A549 (cell line): Measurements from ENCODE around the gene NRAP. TPM values are rescaled to one million over a fixed set of nuclear protein-coding genes. Genes with fewer than 3 reads are reported as not detected.

Experiments
- ATAC-seq, 2 experiments: fragments of 200-7000 bp in 1 of 2; fragments of >200 bp in 1 of 2; cut with Nextera tagmentation in 1 of 2; cut with Tn5 transposase in 1 of 2; 3 replicates each; pipeline versions ENCODE4 v1.8.0 to v1.9.1; 2018 to 2020; ENCODE audit warnings: mild to moderate bottlenecking in 1 of 2, moderate library complexity in 1 of 2
- CTCF ChIA-PET: fragments of 300-600 bp; sonication (Branson Sonifier 250); formaldehyde crosslinking; extraction: SDS; loops from one replicate; lab custom pipeline; 2021; ENCODE audit warnings: antibody characterized with exemption, inconsistent platforms; lab: Yijun Ruan, JAX
- POLR2A ChIA-PET: fragments of 350-600 bp; formaldehyde crosslinking; extraction: SDS; loops from one replicate; lab custom pipeline; 2021; ENCODE audit warnings: antibody characterized with exemption, inconsistent platforms; lab: Yijun Ruan, JAX
- DNase-seq, 2 experiments: peaks; one replicate each; pipeline versions ENCODE4 v3.0.0 to v3.0.0-alpha.2; 2011 to 2016; ENCODE audit warnings: low read depth in 1 of 2, low spot score in 1 of 2
- FAIRE-seq: peaks from 2 replicates; lab custom pipeline; 2011; peaks lifted over from hg19 to GRCh38; lab: Jason Lieb, UNC
- H3K27ac ChIP-seq, 2 experiments: fragments of >200 bp; sonication (Bioruptor Twin); formaldehyde crosslinking; 3 replicates each; pipeline ENCODE4 v1.5.1; 2016 to 2017
- H3K4me1 ChIP-seq: fragments of >200 bp; sonication (Bioruptor Twin); formaldehyde crosslinking; 3 replicates; pipeline ENCODE4 v1.6.1; 2016
- H3K4me2 ChIP-seq: fragments of >200 bp; sonication (Bioruptor Twin); formaldehyde crosslinking; 3 replicates; pipeline ENCODE4 v1.6.1; 2016
- H3K4me3 ChIP-seq: fragments of >200 bp; sonication (Bioruptor Twin); formaldehyde crosslinking; 3 replicates; pipeline ENCODE4 v1.5.1; 2016
- H3K9me3 ChIP-seq: fragments of >200 bp; sonication (Bioruptor Twin); formaldehyde crosslinking; 3 replicates; pipeline ENCODE4 v1.6.1; 2016
- ATOH8 ChIP-seq: fragments of 250-450 bp; sonication (Bioruptor Pico); IDR thresholded peaks from 2 replicates; pipeline ENCODE4 v1.5.0; 2020; ENCODE audit warnings: low read depth, mild to moderate bottlenecking, moderate library complexity
- CBX8 ChIP-seq: fragments of 200-600 bp; sonication (generic); IDR thresholded peaks from 2 replicates; pipeline ENCODE4 v1.6.1; 2016
- CEBPB ChIP-seq, 2 experiments: fragments of >200 bp in 1 of 2; sonication (Bioruptor Twin) in 1 of 2; formaldehyde crosslinking in 1 of 2; IDR thresholded peaks; 2 replicates each; pipeline ENCODE4 v1.6.1; 2012 to 2016
- EHMT2 ChIP-seq: fragments of 200-600 bp; sonication (generic); IDR thresholded peaks from 2 replicates; pipeline ENCODE4 v1.6.1; 2016; ENCODE audit warnings: antibody characterized with exemption, low read depth, mild to moderate bottlenecking, moderate library complexity
- EP300 ChIP-seq, 2 experiments: fragments of >200 bp; sonication (Bioruptor Twin); formaldehyde crosslinking; IDR thresholded peaks; 2 replicates in 1 of 2; 3 replicates in 1 of 2; pipeline ENCODE4 v1.6.1; 2016 to 2017
- FOSB ChIP-seq: fragments of 250-450 bp; sonication (Bioruptor Pico); IDR thresholded peaks from 2 replicates; pipeline ENCODE4 v1.5.0; 2020; ENCODE audit warnings: mild to moderate bottlenecking, moderate library complexity
- FOSL2 ChIP-seq, 2 experiments: fragments of 450-650 bp in 1 of 2; fragments of >200 bp in 1 of 2; sonication (Bioruptor Twin) in 1 of 2; formaldehyde crosslinking; IDR thresholded peaks; 2 replicates each; pipeline versions ENCODE4 v1.5.0 to v1.6.1; 2016 to 2020; ENCODE audit warnings: mild to moderate bottlenecking in 1 of 2, moderate library complexity in 1 of 2
- HEYL ChIP-seq: fragments of 250-450 bp; sonication (Bioruptor Pico); IDR thresholded peaks from 2 replicates; pipeline ENCODE4 v1.8.0; 2021; ENCODE audit warnings: mild to moderate bottlenecking, moderate library complexity
- HOXB13 ChIP-seq: fragments of 250-450 bp; sonication (Bioruptor Pico); IDR thresholded peaks from 2 replicates; pipeline ENCODE4 v1.5.0; 2020; ENCODE audit warnings: low read depth, mild to moderate bottlenecking, moderate library complexity
- HOXB5 ChIP-seq: fragments of 250-450 bp; sonication (Bioruptor Pico); IDR thresholded peaks from 2 replicates; pipeline ENCODE4 v1.5.0; 2020; ENCODE audit warnings: mild to moderate bottlenecking, moderate library complexity
- JUN ChIP-seq, 2 experiments: fragments of >200 bp; sonication (Bioruptor Twin); formaldehyde crosslinking; IDR thresholded peaks; 2 replicates in 1 of 2; 3 replicates in 1 of 2; pipeline ENCODE4 v1.6.1; 2016 to 2017
- JUNB ChIP-seq: fragments of >200 bp; sonication (Bioruptor Twin); formaldehyde crosslinking; IDR thresholded peaks from 2 replicates; pipeline ENCODE4 v1.6.1; 2016
- KDM5A ChIP-seq: fragments of 200-600 bp; sonication (generic); IDR thresholded peaks from 2 replicates; pipeline ENCODE4 v1.6.1; 2016; ENCODE audit warnings: antibody characterized with exemption, mild to moderate bottlenecking
- MAFK ChIP-seq: fragments of 450-650 bp; IDR thresholded peaks from 2 replicates; pipeline ENCODE4 v1.6.1; 2014; ENCODE audit not compliant: partially characterized antibody
- NFE2L2 ChIP-seq: fragments of 150-350 bp; conservative IDR thresholded peaks from 2 replicates; pipeline ENCODE4 v1.6.1; 2014; ENCODE audit warnings: low read length
- NR3C1 ChIP-seq: fragments of >200 bp; sonication (Bioruptor Twin); formaldehyde crosslinking; IDR thresholded peaks from 3 replicates; pipeline ENCODE4 v1.6.1; 2017
- PHF8 ChIP-seq: fragments of 200-600 bp; sonication (generic); IDR thresholded peaks from 2 replicates; pipeline ENCODE4 v1.6.1; 2016; ENCODE audit warnings: low read depth, mild to moderate bottlenecking, antibody characterized with exemption, moderate library complexity, borderline replicate concordance
- POLR2A ChIP-seq: IDR thresholded peaks from 2 replicates; pipeline ENCODE4 v1.6.1; 2012; ENCODE audit warnings: mild to moderate bottlenecking, low read length
- POLR2AphosphoS2 ChIP-seq: conservative IDR thresholded peaks from 2 replicates; pipeline ENCODE4 v1.6.1; 2012; ENCODE audit warnings: low read length, improper control_type of control experiment, inconsistent platforms
- RARB ChIP-seq: fragments of 250-450 bp; sonication (Bioruptor Pico); IDR thresholded peaks from 2 replicates; pipeline ENCODE4 v1.8.0; 2021; ENCODE audit warnings: mild to moderate bottlenecking, moderate library complexity
- RCOR1 ChIP-seq: fragments of 150-350 bp; IDR thresholded peaks from 2 replicates; pipeline ENCODE4 v1.6.1; 2014; ENCODE audit warnings: antibody characterized with exemption, low read length, low read depth
- TFCP2L1 ChIP-seq: fragments of 250-450 bp; sonication (Bioruptor Pico); IDR thresholded peaks from 2 replicates; pipeline ENCODE4 v1.5.0; 2021; ENCODE audit warnings: mild to moderate bottlenecking
- ZFP36 ChIP-seq: fragments of 450-650 bp; IDR thresholded peaks from 2 replicates; pipeline ENCODE4 v1.6.1; 2014; ENCODE audit warnings: borderline replicate concordance; ENCODE audit not compliant: partially characterized antibody
- ZNF302 ChIP-seq: fragments of 250-450 bp; sonication (Bioruptor Pico); IDR thresholded peaks from 2 replicates; pipeline ENCODE4 v1.9.0; 2021; ENCODE audit warnings: inconsistent platforms, mild to moderate bottlenecking, moderate library complexity
- ZSCAN20 ChIP-seq: fragments of 250-450 bp; sonication (Bioruptor Pico); IDR thresholded peaks from 2 replicates; pipeline ENCODE4 v1.8.0; 2022; ENCODE audit warnings: mild to moderate bottlenecking, moderate library complexity
- WGBS: methylation state at CpG from one replicate; pipeline ENCODE4 v1.1.6; 2017; ENCODE audit errors: missing lambda C conversion rate; 5-methylcytosine and 5-hydroxymethylcytosine counted together
- polyA plus RNA-seq, 4 experiments: library from polyadenylated mRNA; depleted of rRNA in 3 of 4; stranded (reverse); fragments of >200 nt; fragmentation: RNase III in 1 of 4; extraction: RNeasy Plus Mini Kit Qiagen cat#74134 plus additional on column Dnase treatment in 1 of 4; gene quantifications; 2 replicates in 3 of 4; 3 replicates in 1 of 4; pipeline ENCODE4 v1.2.3, GENCODE V29; 2011 to 2017
- TF ChIP-seq, protein P1 (sequence below): fragments of 200-600 bp; sonication (generic); IDR thresholded peaks from 2 replicates; pipeline ENCODE4 v1.6.1; 2016; ENCODE audit warnings: antibody characterized with exemption, mild to moderate bottlenecking, moderate library complexity

Gene NRAP
- polyA plus RNA-seq, 2 of the 4 experiments (the other 2 are of a cell fraction), result not detected

GRCh38 chr10:113651021-113651420, 12.8 kb downstream of the NRAP start:
- TF ChIP-seq POLR2A, result no peak
- TF ChIP-seq ZFP36, result no peak
- no peak for TF ChIP-seq RARB (CRISPR knock-in tag)
- TF ChIP-seq HOXB5 (CRISPR knock-in tag), result no peak
- no peak for TF ChIP-seq FOSL2 (IDR thresholded peaks at IDR 0.05)
- no peak for TF ChIP-seq FOSL2 (CRISPR knock-in tag; IDR thresholded peaks at IDR 0.05)
- no peak for TF ChIP-seq CBX8
- TF ChIP-seq KDM5A, result no peak
- TF ChIP-seq CEBPB (IDR thresholded peaks at IDR 0.05), result no peak
- TF ChIP-seq MAFK, result no peak
- TF ChIP-seq HEYL (CRISPR knock-in tag), result no peak
- no peak for TF ChIP-seq FOSB (CRISPR knock-in tag)
- TF ChIP-seq NFE2L2, result no peak
- no peak for TF ChIP-seq TFCP2L1
- TF ChIP-seq NR3C1, result no peak
- no peak for TF ChIP-seq ZNF302
- no peak for TF ChIP-seq JUNB
- no peak for TF ChIP-seq EP300 (IDR thresholded peaks at IDR 0.05)
- Histone ChIP-seq H3K9me3 (no peaks in the 10 kb centered on the region), H3K4me3 (no peak overlapping the region), H3K27ac (no peak overlapping the region), H3K4me2 (no peak overlapping the region), H3K4me1 (no peaks in the 10 kb centered on the region)
- CTCF ChIA-PET, result interaction anchor here (1.3 to 1.5 kb wide), 3 partner anchors 13 to 1179 kb away, joined by 3 to 5 read pairs (median 3); partner anchors contain the start of gene NRAP
- WGBS, result 41% methylated on average over 2 of the region's 2 CpGs
- FAIRE-seq, result no peak
- DNase-seq, result no peak
- no peak for ATAC-seq
- POLR2A ChIA-PET, result no interaction called here

DNA sequence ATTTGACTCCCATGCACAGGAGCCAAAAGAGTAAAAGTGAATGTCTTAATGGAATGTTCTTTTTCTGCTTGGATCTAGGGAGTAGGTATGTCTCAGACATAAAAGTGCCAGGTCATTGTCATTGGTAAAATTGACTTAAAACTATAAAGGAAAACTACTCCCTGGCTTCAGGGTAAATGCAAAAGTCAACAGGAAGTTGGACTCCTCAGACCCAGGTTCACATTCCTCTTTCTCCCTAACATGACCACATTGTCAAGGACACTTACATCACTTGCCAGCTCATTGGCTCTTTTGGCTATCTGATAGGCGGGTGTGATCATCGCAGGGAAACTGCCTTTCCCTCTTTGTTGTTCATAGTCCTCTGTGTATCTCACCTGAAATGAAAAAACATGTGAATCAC, 13.7 kb downstream of the NRAP start:
- H3K4me1 ChIP-seq, result no peaks in the 10 kb centered on the region
- no peaks in the 10 kb centered on the region for H3K9me3 ChIP-seq
- H3K4me2 ChIP-seq, result no peak overlapping the region
- no peak for FAIRE-seq
- TF ChIP-seq ZFP36 (peak; percentile 17), ZNF302 (no peak)
- WGBS, result 58% methylated on average over 2 of the region's 2 CpGs
- no peak for DNase-seq
- ATAC-seq, result no peak
- H3K4me3 ChIP-seq, result no peak overlapping the region
- ChIA-PET CTCF (interaction anchor here (1.4 kb wide), 1 partner anchor 1178 kb away, joined by 3 read pairs; no protein-coding TSS in a partner anchor), POLR2A (no interaction called here)
- H3K27ac ChIP-seq, result no peak overlapping the region

GRCh38 chr10:113648478-113648877, 15.4 kb downstream of the NRAP start:
- Histone ChIP-seq H3K9me3 (no peaks in the 10 kb centered on the region), H3K4me2 (no peak overlapping the region), H3K27ac (no peak overlapping the region), H3K4me1 (peaks cover 7% of the 10 kb centered on the region; the same call in 2 of the 3 replicates), H3K4me3 (no peak overlapping the region)
- ChIA-PET CTCF (no interaction called here), POLR2A (no interaction called here)
- 26% methylated on average over 3 of the region's 3 CpGs for WGBS
- FAIRE-seq (no peak), DNase-seq (no peak), ATAC-seq (no peak)
- TF ChIP-seq JUN (IDR thresholded peaks at IDR 0.05) (no peak), ZSCAN20 (CRISPR knock-in tag) (no peak), HOXB13 (CRISPR knock-in tag) (no peak), EHMT2 (no peak), TFCP2L1 (no peak), ZNF302 (no peak), ATOH8 (CRISPR knock-in tag) (no peak), RCOR1 (no peak), PHF8 (no peak), POLR2AphosphoS2 (no peak), POLR2A (no peak)
- TF ChIP-seq, protein P1, sequence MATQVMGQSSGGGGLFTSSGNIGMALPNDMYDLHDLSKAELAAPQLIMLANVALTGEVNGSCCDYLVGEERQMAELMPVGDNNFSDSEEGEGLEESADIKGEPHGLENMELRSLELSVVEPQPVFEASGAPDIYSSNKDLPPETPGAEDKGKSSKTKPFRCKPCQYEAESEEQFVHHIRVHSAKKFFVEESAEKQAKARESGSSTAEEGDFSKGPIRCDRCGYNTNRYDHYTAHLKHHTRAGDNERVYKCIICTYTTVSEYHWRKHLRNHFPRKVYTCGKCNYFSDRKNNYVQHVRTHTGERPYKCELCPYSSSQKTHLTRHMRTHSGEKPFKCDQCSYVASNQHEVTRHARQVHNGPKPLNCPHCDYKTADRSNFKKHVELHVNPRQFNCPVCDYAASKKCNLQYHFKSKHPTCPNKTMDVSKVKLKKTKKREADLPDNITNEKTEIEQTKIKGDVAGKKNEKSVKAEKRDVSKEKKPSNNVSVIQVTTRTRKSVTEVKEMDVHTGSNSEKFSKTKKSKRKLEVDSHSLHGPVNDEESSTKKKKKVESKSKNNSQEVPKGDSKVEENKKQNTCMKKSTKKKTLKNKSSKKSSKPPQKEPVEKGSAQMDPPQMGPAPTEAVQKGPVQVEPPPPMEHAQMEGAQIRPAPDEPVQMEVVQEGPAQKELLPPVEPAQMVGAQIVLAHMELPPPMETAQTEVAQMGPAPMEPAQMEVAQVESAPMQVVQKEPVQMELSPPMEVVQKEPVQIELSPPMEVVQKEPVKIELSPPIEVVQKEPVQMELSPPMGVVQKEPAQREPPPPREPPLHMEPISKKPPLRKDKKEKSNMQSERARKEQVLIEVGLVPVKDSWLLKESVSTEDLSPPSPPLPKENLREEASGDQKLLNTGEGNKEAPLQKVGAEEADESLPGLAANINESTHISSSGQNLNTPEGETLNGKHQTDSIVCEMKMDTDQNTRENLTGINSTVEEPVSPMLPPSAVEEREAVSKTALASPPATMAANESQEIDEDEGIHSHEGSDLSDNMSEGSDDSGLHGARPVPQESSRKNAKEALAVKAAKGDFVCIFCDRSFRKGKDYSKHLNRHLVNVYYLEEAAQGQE, result no peak
